Left lung (tissue), 10 donors: ENCODE results near the gene FKBP5. TPM values are rescaled to one million over a fixed set of nuclear protein-coding genes. Genes with fewer than 3 reads are reported as not detected.

Source experiments
- ATAC-seq: fragments of 200-7000 bp; cut with Tn5 transposase; one replicate; pipeline ENCODE4 v1.9.1; 2020; ENCODE audit warnings: moderate library complexity
- DNase-seq, 4 donors: peaks; one replicate each; pipeline ENCODE4 v3.0.0-alpha.2; 2013 to 2020
- H3K27ac ChIP-seq, 2 donors: fragments of 200-600 bp; sonication (generic) in 1 of 2; one replicate each; pipeline versions ENCODE4 v1.5.0 to v1.8.0; 2020 to 2021
- H3K27me3 ChIP-seq, 2 donors: fragments of 200-600 bp; sonication (generic) in 1 of 2; one replicate each; pipeline versions ENCODE4 v1.5.0 to v1.8.0; 2020 to 2021
- H3K36me3 ChIP-seq, 2 donors: fragments of 200-600 bp; sonication (generic) in 1 of 2; one replicate each; pipeline versions ENCODE4 v1.5.0 to v1.8.0; 2020 to 2021
- H3K4me1 ChIP-seq, 2 donors: fragments of 200-600 bp; one replicate each; pipeline ENCODE4 v1.8.0; 2021
- H3K4me3 ChIP-seq, 2 donors: fragments of 200-600 bp; sonication (generic) in 1 of 2; one replicate each; pipeline versions ENCODE4 v1.5.0 to v1.8.0; 2020 to 2021; ENCODE audit warnings: mild to moderate bottlenecking in 1 of 2
- H3K9me3 ChIP-seq, 2 donors: fragments of 200-600 bp; sonication (generic) in 1 of 2; one replicate each; pipeline versions ENCODE4 v1.5.0 to v1.8.0; 2020 to 2021
- intact Hi-C, 2 donors: fragments of 100-400 bp; cut with DNase I; formaldehyde crosslinking; loops; one replicate each; pipeline versions ENCODE4 v1.11.2 to v1.14.2; 2022
- polyA plus RNA-seq, 6 donors: library from polyadenylated mRNA; unstranded; fragments of 120-200 nt; gene quantifications; one replicate each; pipeline ENCODE4 v1.2.1, GENCODE V29; 2013; ENCODE audit not compliant: insufficient read length in 6 of 6
- total RNA-seq, 2 donors: library from RNA; stranded (reverse); fragmentation: NEBNext Ultra II Directional; extraction: Animal tissue kit (Norgen Biotek cat#: 25700); gene quantifications; one replicate each; pipeline ENCODE4 v1.2.1, GENCODE V29; 2021
- TF ChIP-seq, protein P1 (sequence below), 2 donors: fragments of 200-600 bp; sonication (generic) in 1 of 2; IDR thresholded peaks; one replicate each; pipeline versions ENCODE4 v1.5.0 to v1.8.0; 2021; ENCODE audit warnings: antibody characterized with exemption in 2 of 2
- donor health status: DM: no; HTN: yes; CAD: no.
- donor health status: DM: no; HTN: no; CAD: no.

FKBP5 gene
- total and polyA plus RNA-seq, 8 donors, result 15.6 to 139 (median 18.8) TPM

DNA sequence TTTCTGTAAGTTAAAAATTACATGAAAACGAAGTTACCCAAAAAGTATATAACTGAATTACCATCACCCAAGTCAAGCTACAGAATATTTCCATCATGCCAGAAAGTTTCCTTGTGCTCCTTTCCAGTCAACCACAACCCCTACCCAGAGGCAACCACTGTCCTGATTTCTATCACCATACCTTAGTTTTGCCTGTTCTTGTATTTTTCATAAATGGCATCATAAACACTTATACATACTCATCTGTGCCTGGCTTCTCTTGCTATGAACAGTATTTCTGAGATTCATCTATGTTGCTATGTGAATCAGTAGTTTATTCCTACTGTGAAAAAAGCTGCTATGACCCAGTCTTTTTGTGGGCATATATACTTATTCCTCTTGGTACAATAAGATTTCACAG is 7.4 kb downstream of the FKBP5 start:
- no peak for DNase-seq
- intact Hi-C loops, result no loop called here

DNA sequence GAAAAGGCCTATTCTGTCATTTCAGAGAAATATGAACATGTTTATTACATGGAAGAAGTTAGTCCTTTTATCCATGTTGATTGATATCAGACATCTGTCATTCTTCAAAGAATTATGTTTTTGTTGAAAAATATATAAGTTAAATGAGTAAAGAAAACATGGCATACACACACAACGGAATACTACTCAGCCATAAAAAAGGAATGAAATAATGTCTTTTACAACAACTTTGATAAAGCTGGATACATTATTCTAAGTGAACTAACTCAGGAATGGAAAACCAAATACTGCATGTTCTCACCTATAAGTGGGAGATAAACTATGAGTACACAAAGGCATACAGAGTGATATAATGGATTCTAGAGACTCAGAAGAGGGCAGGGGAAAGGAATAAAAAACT is 9.3 kb downstream of the FKBP5 start:
- no peak for DNase-seq
- intact Hi-C loops, result no loop called here

More for the DNA sequence above, 7.4 kb downstream of the FKBP5 start:
- Histone ChIP-seq H3K4me3 (no peak overlapping the region), H3K36me3 (peaks cover 0 to 41% of the 10 kb centered on the region in 2 donors), H3K27ac (no peak overlapping the region), H3K9me3 (no peaks in the 10 kb centered on the region), H3K4me1 (peaks cover 10 to 89% of the 10 kb centered on the region in 2 donors), H3K27me3 (no peaks in the 10 kb centered on the region)
- TF ChIP-seq, protein P1, sequence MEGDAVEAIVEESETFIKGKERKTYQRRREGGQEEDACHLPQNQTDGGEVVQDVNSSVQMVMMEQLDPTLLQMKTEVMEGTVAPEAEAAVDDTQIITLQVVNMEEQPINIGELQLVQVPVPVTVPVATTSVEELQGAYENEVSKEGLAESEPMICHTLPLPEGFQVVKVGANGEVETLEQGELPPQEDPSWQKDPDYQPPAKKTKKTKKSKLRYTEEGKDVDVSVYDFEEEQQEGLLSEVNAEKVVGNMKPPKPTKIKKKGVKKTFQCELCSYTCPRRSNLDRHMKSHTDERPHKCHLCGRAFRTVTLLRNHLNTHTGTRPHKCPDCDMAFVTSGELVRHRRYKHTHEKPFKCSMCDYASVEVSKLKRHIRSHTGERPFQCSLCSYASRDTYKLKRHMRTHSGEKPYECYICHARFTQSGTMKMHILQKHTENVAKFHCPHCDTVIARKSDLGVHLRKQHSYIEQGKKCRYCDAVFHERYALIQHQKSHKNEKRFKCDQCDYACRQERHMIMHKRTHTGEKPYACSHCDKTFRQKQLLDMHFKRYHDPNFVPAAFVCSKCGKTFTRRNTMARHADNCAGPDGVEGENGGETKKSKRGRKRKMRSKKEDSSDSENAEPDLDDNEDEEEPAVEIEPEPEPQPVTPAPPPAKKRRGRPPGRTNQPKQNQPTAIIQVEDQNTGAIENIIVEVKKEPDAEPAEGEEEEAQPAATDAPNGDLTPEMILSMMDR (IDR thresholded peaks at IDR 0.05), result no peak
- ATAC-seq, result no peak

DNA sequence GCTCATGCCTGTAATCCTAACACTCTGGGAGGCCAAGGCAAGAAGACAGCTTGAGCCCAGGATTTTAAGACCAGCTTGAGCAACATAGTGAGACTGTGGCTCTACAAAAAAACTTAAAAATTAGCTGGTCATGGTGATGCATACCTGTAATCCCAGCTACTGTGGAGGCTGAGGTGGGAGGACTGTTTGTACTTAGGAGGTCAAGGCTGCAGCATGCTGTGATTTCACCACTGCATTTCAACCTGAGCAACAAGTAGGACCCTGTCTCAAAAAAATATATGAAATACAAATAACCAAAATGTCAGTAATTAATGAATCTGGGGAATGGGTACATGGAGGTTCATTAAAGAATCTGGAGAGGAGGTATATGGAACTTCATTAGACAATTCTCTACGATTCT is 9.9 kb downstream of the FKBP5 start:
- Histone ChIP-seq H3K36me3 (peaks cover 0 to 32% of the 10 kb centered on the region in 2 donors), H3K4me3 (no peak overlapping the region), H3K4me1 (peaks cover 21 to 88% of the 10 kb centered on the region in 2 donors), H3K27ac (no peak overlapping the region), H3K9me3 (no peaks in the 10 kb centered on the region), H3K27me3 (no peaks in the 10 kb centered on the region)
- no peak for ATAC-seq
- intact Hi-C loops, result no loop called here
- TF ChIP-seq, protein P1 (IDR thresholded peaks at IDR 0.05), result no peak
- no peak for DNase-seq

More for the DNA sequence above, 9.3 kb downstream of the FKBP5 start:
- Histone ChIP-seq H3K4me1 (peaks cover 21 to 89% of the 10 kb centered on the region in 2 donors), H3K36me3 (peaks cover 0 to 37% of the 10 kb centered on the region in 2 donors), H3K27me3 (no peaks in the 10 kb centered on the region), H3K9me3 (no peaks in the 10 kb centered on the region), H3K4me3 (no peak overlapping the region), H3K27ac (no peak overlapping the region)
- no peak for ATAC-seq
- TF ChIP-seq, protein P1 (IDR thresholded peaks at IDR 0.05), result no peak

DNA sequence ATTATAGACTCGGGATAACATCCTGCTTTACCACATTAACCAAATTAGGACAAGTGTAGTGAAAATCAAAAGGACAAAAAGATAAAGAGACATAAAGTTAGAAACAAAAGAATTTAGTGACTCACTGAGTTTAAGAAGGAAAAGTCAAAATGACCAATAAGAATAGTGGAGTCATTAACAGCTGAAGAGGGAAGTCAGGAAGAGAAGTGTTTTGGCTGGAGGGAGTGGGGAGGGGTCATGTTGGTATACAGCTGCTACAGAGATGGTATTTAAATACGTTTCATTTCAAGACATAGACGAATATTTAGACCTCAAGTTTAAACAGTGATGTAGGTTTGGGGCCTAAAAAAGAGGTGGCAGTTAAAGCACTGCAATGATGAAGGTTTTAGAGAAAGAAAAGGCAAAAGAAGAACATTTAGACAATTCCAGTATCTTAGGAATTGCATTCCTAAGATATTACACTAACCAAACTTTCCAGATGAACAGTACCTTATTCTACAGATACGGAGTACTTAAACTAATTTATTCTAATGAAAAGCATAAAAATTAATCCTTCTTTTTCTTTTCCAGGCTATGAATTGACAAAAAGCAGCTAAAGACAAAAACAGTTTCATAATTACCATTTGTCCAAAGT is 10.6 kb downstream of the FKBP5 start:
- intact Hi-C loops, result no loop called here

DNA sequence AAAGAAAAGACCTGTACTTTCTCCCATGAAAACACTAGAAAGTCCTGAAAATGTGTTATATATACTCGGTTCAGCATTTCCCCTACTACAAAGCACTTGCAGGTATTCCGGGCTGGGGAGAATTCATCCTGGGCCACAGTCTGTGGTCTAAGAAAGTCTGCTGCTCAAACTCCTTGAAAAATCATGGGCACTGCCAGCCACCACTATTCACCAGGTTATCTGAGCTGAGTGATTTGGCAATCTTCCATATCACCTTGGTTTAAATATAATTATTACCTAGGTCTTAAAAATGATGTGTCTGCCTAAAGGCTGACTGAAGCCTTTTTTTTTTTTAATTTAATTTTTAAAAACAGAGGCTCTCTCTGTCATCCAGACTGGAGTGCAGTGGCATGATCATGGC is 11.3 kb downstream of the FKBP5 start:
- no peaks in the 10 kb centered on the region for H3K27me3 ChIP-seq
- H3K9me3 ChIP-seq, result no peaks in the 10 kb centered on the region
- peaks cover 0 to 26% of the 10 kb centered on the region in 2 donors for H3K36me3 ChIP-seq
- H3K4me1 ChIP-seq, result peaks cover 21 to 95% of the 10 kb centered on the region in 2 donors
- H3K27ac ChIP-seq, result peak overlapping the region in 1 of 2 donors; percentile 22
- TF ChIP-seq, protein P1 (IDR thresholded peaks at IDR 0.05), result no peak
- H3K4me3 ChIP-seq, result no peak overlapping the region
- intact Hi-C loops, result no loop called here
- ATAC-seq (peak; percentile 46), DNase-seq (no peak)

More for the DNA sequence above, 10.6 kb downstream of the FKBP5 start:
- no peaks in the 10 kb centered on the region for H3K9me3 ChIP-seq
- TF ChIP-seq, protein P1 (IDR thresholded peaks at IDR 0.05), result no peak
- no peak overlapping the region for H3K4me3 ChIP-seq
- peaks cover 0 to 25% of the 10 kb centered on the region in 2 donors for H3K36me3 ChIP-seq
- ATAC-seq (peak; percentile 59), DNase-seq (no peak)
- H3K27me3 ChIP-seq, result no peaks in the 10 kb centered on the region
- peak overlapping the region in 1 of 2 donors; percentile 22 for H3K27ac ChIP-seq
- peaks cover 21 to 92% of the 10 kb centered on the region in 2 donors for H3K4me1 ChIP-seq
